ENCODE data around the gene ABCC1. TPM values are rescaled to one million over a fixed set of nuclear protein-coding genes. Genes with fewer than 3 reads are reported as not detected.
"Not testable (repeated sequence)": the region's sequence is repeated elsewhere in the genome, so short reads cannot be mapped to it uniquely, and the experiment has no call there.

ABCC1 gene
- total and polyA plus RNA-seq, 2 donors (not counting 1 experiment from before 2014, with no cell fraction given) = 54.1 to 178 TPM

DNA sequence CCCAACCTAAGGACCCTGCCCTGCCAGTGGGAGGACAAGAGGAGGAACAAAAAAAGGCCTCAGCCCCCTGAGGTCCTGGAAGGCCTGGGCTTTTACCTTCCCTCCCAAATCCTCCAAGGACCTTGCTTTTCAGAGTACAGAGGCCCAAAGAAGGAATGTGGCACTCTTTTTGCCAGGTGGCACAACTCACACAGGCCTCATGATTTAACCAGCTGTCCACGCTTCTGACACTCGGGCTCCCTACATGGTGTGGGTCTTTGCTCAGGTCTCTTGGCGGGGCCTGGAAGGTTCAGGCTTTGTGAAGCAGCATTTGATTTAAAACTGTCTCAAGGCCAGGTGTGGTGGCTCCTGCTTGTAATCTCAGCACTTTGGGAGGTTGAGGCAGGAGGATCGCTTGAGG, 153.3 kb downstream of the ABCC1 start:
- no peak overlapping the region for H3K4me3 ChIP-seq (replicated peaks in 1 of 4; ENCODE audit: control extremely low read depth in 1 of 4, insufficient read depth in 1 of 4, low read depth in 3 of 4, low read length in 4 of 4)
- no peak overlapping the region for H3K9ac ChIP-seq (ENCODE audit: insufficient read depth, low read length)
- H3K27ac ChIP-seq (ENCODE audit: insufficient read depth, low read length) = no peak overlapping the region
- TF ChIP-seq, protein P1, sequence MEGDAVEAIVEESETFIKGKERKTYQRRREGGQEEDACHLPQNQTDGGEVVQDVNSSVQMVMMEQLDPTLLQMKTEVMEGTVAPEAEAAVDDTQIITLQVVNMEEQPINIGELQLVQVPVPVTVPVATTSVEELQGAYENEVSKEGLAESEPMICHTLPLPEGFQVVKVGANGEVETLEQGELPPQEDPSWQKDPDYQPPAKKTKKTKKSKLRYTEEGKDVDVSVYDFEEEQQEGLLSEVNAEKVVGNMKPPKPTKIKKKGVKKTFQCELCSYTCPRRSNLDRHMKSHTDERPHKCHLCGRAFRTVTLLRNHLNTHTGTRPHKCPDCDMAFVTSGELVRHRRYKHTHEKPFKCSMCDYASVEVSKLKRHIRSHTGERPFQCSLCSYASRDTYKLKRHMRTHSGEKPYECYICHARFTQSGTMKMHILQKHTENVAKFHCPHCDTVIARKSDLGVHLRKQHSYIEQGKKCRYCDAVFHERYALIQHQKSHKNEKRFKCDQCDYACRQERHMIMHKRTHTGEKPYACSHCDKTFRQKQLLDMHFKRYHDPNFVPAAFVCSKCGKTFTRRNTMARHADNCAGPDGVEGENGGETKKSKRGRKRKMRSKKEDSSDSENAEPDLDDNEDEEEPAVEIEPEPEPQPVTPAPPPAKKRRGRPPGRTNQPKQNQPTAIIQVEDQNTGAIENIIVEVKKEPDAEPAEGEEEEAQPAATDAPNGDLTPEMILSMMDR (conservative IDR thresholded peaks at IDR 0.05 in 1 of 2, IDR thresholded peaks at IDR 0.05 in 1 of 2; ENCODE audit: low read depth in 1 of 2, low read length in 2 of 2) = no peak
- no peak for TF ChIP-seq EZH2 (IDR thresholded peaks at IDR 0.05; ENCODE audit: low read length, missing control alignments)
- DNase-seq (ENCODE audit: low read depth in 2 of 2) = no peak
- no peaks in the 10 kb centered on the region for H3K9me3 ChIP-seq (ENCODE audit: control insufficient read depth, insufficient read depth, low read depth, low read length)
- peaks cover 42% of the 10 kb centered on the region for H3K36me3 ChIP-seq (ENCODE audit: control insufficient read depth, insufficient read depth, low read length)
- H3K4me1 ChIP-seq (ENCODE audit: control insufficient read depth, extremely low read depth, insufficient read depth, low read length) = no peaks in the 10 kb centered on the region
- H2AFZ ChIP-seq (ENCODE audit: low read length) = no peak overlapping the region
- H3K27me3 ChIP-seq (ENCODE audit: control insufficient read depth, insufficient read depth, low read length) = no peaks in the 10 kb centered on the region
- no peak overlapping the region for H3K4me2 ChIP-seq (ENCODE audit: extremely low read depth, insufficient read depth, low read length)
- no peaks in the 10 kb centered on the region for H4K20me1 ChIP-seq (ENCODE audit: control insufficient read depth, extremely low read depth, insufficient read depth, low read length)
- H3K79me2 ChIP-seq (ENCODE audit: control insufficient read depth, insufficient read depth, low read length) = peaks cover 4% of the 10 kb centered on the region

GRCh38 chr16:16104132-16104803, 154.9 kb downstream of the ABCC1 start:
- peaks cover 39% of the 10 kb centered on the region for H3K36me3 ChIP-seq (ENCODE audit: control insufficient read depth, insufficient read depth, low read length)
- H3K4me1 ChIP-seq (ENCODE audit: control insufficient read depth, extremely low read depth, insufficient read depth, low read length); H3K4me2 ChIP-seq (ENCODE audit: extremely low read depth, insufficient read depth, low read length); H2AFZ ChIP-seq (ENCODE audit: low read length); DNase-seq (ENCODE audit: low read depth in 2 of 2); H3K27ac ChIP-seq (ENCODE audit: insufficient read depth, low read length); H3K9ac ChIP-seq (ENCODE audit: insufficient read depth, low read length); H3K9me3 ChIP-seq (ENCODE audit: control insufficient read depth, insufficient read depth, low read depth, low read length); H3K79me2 ChIP-seq (ENCODE audit: control insufficient read depth, insufficient read depth, low read length); H3K27me3 ChIP-seq (ENCODE audit: control insufficient read depth, insufficient read depth, low read length); H4K20me1 ChIP-seq (ENCODE audit: control insufficient read depth, extremely low read depth, insufficient read depth, low read length); H3K4me3 ChIP-seq (replicated peaks in 1 of 4; ENCODE audit: control extremely low read depth in 1 of 4, insufficient read depth in 1 of 4, low read depth in 3 of 4, low read length in 4 of 4): not testable (repeated sequence)

GRCh38 chr16:16104804-16105141, 155.4 kb downstream of the ABCC1 start:
- not testable (repeated sequence) for H2AFZ ChIP-seq (ENCODE audit: low read length); H3K79me2 ChIP-seq (ENCODE audit: control insufficient read depth, insufficient read depth, low read length); H3K27ac ChIP-seq (ENCODE audit: insufficient read depth, low read length); H3K4me3 ChIP-seq (replicated peaks in 1 of 4; ENCODE audit: control extremely low read depth in 1 of 4, insufficient read depth in 1 of 4, low read depth in 3 of 4, low read length in 4 of 4); DNase-seq (ENCODE audit: low read depth in 2 of 2); H3K9ac ChIP-seq (ENCODE audit: insufficient read depth, low read length); H3K4me1 ChIP-seq (ENCODE audit: control insufficient read depth, extremely low read depth, insufficient read depth, low read length); H3K4me2 ChIP-seq (ENCODE audit: extremely low read depth, insufficient read depth, low read length); H3K27me3 ChIP-seq (ENCODE audit: control insufficient read depth, insufficient read depth, low read length); H4K20me1 ChIP-seq (ENCODE audit: control insufficient read depth, extremely low read depth, insufficient read depth, low read length); H3K9me3 ChIP-seq (ENCODE audit: control insufficient read depth, insufficient read depth, low read depth, low read length)
- peaks cover 37% of the 10 kb centered on the region for H3K36me3 ChIP-seq (ENCODE audit: control insufficient read depth, insufficient read depth, low read length)

DNA sequence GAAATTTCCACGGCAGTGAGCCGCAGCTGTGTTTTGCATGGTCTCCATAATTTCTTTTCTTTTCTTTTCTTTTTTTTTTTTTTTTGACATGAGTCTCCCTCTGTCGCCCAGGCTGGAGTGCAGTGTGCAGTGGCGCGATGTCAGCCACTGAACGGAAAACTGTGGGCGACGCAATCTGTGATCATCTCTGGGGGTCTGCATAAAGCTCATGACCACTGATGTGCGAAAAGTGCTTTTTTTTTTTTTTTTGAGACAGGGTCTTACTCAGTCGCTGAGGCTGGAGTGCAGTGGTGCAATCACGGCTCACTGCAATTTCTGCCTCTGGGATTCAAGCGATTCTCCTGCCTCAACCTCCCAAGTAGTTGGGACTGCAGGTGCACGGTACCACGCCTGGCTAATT, 156.2 kb downstream of the ABCC1 start:
- no peak overlapping the region for H3K4me3 ChIP-seq (replicated peaks in 1 of 4; ENCODE audit: control extremely low read depth in 1 of 4, insufficient read depth in 1 of 4, low read depth in 3 of 4, low read length in 4 of 4)
- H3K27me3 ChIP-seq (ENCODE audit: control insufficient read depth, insufficient read depth, low read length) = no peaks in the 10 kb centered on the region
- H3K79me2 ChIP-seq (ENCODE audit: control insufficient read depth, insufficient read depth, low read length) = peaks cover 4% of the 10 kb centered on the region
- H3K9me3 ChIP-seq (ENCODE audit: control insufficient read depth, insufficient read depth, low read depth, low read length) = no peaks in the 10 kb centered on the region
- peaks cover 37% of the 10 kb centered on the region for H3K36me3 ChIP-seq (ENCODE audit: control insufficient read depth, insufficient read depth, low read length)
- TF ChIP-seq, protein P1 (conservative IDR thresholded peaks at IDR 0.05 in 1 of 2, IDR thresholded peaks at IDR 0.05 in 1 of 2; ENCODE audit: low read depth in 1 of 2, low read length in 2 of 2) = no peak
- TF ChIP-seq EZH2 (IDR thresholded peaks at IDR 0.05; ENCODE audit: low read length, missing control alignments) = no peak
- H3K9ac ChIP-seq (ENCODE audit: insufficient read depth, low read length) = no peak overlapping the region
- no peak overlapping the region for H3K4me2 ChIP-seq (ENCODE audit: extremely low read depth, insufficient read depth, low read length)
- DNase-seq (ENCODE audit: low read depth in 2 of 2) = no peak
- H3K4me1 ChIP-seq (ENCODE audit: control insufficient read depth, extremely low read depth, insufficient read depth, low read length) = no peaks in the 10 kb centered on the region
- no peak overlapping the region for H3K27ac ChIP-seq (ENCODE audit: insufficient read depth, low read length)
- H4K20me1 ChIP-seq (ENCODE audit: control insufficient read depth, extremely low read depth, insufficient read depth, low read length) = no peaks in the 10 kb centered on the region
- H2AFZ ChIP-seq (ENCODE audit: low read length) = no peak overlapping the region
